H1 (cell line): Measurements from ENCODE around the gene SLC17A3. TPM values are rescaled to one million over a fixed set of nuclear protein-coding genes. Genes with fewer than 3 reads are reported as not detected.

Experiments used
- CTCF ChIA-PET: fragments of 300-600 bp; sonication (Branson Sonifier 250); formaldehyde crosslinking; loops from one replicate; lab custom pipeline; 2021; ENCODE audit not compliant: partially characterized antibody; lab: Charles Lee
- POLR2A ChIA-PET: fragments of 300-600 bp; sonication (Branson Sonifier 250); formaldehyde crosslinking; loops from one replicate; lab custom pipeline; 2021; ENCODE audit warnings: inconsistent platforms; ENCODE audit not compliant: partially characterized antibody; lab: Charles Lee
- DNase-seq, 2 experiments: peaks; one replicate each; pipeline versions ENCODE4 v3.0.0 to v3.0.0-alpha.2; 2010 to 2022; ENCODE audit warnings: low spot score in 2 of 2, low read depth in 1 of 2, mixed read lengths in 1 of 2
- FAIRE-seq: peaks from 2 replicates; lab custom pipeline; 2011; peaks lifted over from hg19 to GRCh38; lab: Jason Lieb, UNC
- H2AFZ ChIP-seq: 2 replicates; pipeline ENCODE4 v1.8.1; 2012; ENCODE audit warnings: low read length, inconsistent platforms
- H2AK5ac ChIP-seq: 2 replicates; pipeline ENCODE4 v1.6.1; 2013; ENCODE audit warnings: low read depth, low read length
- H2BK120ac ChIP-seq: replicated peaks from 2 replicates; pipeline ENCODE3; 2013; ENCODE audit warnings: low read depth, low read length, inconsistent platforms
- H2BK12ac ChIP-seq: 2 replicates; pipeline ENCODE4 v1.6.1; 2013; ENCODE audit warnings: low read depth, low read length
- H2BK15ac ChIP-seq: 2 replicates; pipeline ENCODE4 v1.6.1; 2013; ENCODE audit warnings: low read length
- H2BK20ac ChIP-seq: 2 replicates; pipeline ENCODE4 v1.6.1; 2013; ENCODE audit warnings: low read length
- H2BK5ac ChIP-seq: 2 replicates; pipeline ENCODE4 v1.6.1; 2013; ENCODE audit warnings: low read depth, low read length
- H3K14ac ChIP-seq: 2 replicates; pipeline ENCODE4 v1.6.1; 2013; ENCODE audit warnings: inconsistent platforms; ENCODE audit not compliant: insufficient read length
- H3K18ac ChIP-seq: 2 replicates; pipeline ENCODE4 v1.6.1; 2013; ENCODE audit warnings: low read length; ENCODE audit errors: extremely low read depth
- H3K23ac ChIP-seq: 2 replicates; pipeline ENCODE4 v1.6.1; 2013; ENCODE audit warnings: inconsistent platforms; ENCODE audit not compliant: insufficient read length
- H3K23me2 ChIP-seq: 2 replicates; pipeline ENCODE4 v1.6.1; 2013; ENCODE audit warnings: low read depth, low read length
- H3K27ac ChIP-seq: 2 replicates; pipeline ENCODE4 v1.6.1; 2011; ENCODE audit warnings: low read depth, low read length, inconsistent platforms
- H3K27me3 ChIP-seq, 4 experiments: replicated peaks in 1 of 4; 1 replicate in 1 of 4; 2 replicates in 3 of 4; pipeline versions ENCODE4 v1.6.1 to v1.8.1; 2011 to 2013; ENCODE audit warnings: low read length in 3 of 4, mild to moderate bottlenecking in 3 of 4, inconsistent platforms in 2 of 4, mixed read lengths in 2 of 4, moderate library complexity in 1 of 4; ENCODE audit not compliant: control insufficient read depth in 3 of 4, insufficient read depth in 3 of 4; ENCODE audit errors: extremely low read depth in 1 of 4
- H3K36me3 ChIP-seq, 4 experiments: 2 replicates each; pipeline versions ENCODE4 v1.6.1 to v1.8.1; 2011 to 2013; ENCODE audit warnings: mild to moderate bottlenecking in 4 of 4, low read length in 3 of 4, moderate library complexity in 2 of 4, control low read depth in 1 of 4, inconsistent platforms in 1 of 4; ENCODE audit not compliant: insufficient read depth in 4 of 4, control insufficient read depth in 2 of 4
- H3K4ac ChIP-seq: replicated peaks from 2 replicates; pipeline ENCODE3; 2013; ENCODE audit warnings: low read length, low read depth, mixed read lengths, inconsistent platforms; ENCODE audit not compliant: insufficient read length
- H3K4me1 ChIP-seq, 4 experiments: replicated peaks in 1 of 4; 1 replicate in 1 of 4; 2 replicates in 3 of 4; pipeline versions ENCODE4 v1.6.1 to v1.8.1; 2011 to 2013; ENCODE audit warnings: low read length in 3 of 4, inconsistent platforms in 2 of 4, mixed read lengths in 1 of 4; ENCODE audit not compliant: insufficient read depth in 4 of 4, control insufficient read depth in 3 of 4
- H3K4me2 ChIP-seq, 2 experiments: 2 replicates each; pipeline versions ENCODE4 v1.6.1 to v1.8.1; 2011 to 2013; ENCODE audit warnings: low read depth in 2 of 2, low read length in 2 of 2, control low read depth in 1 of 2, inconsistent platforms in 1 of 2, mild to moderate bottlenecking in 1 of 2; ENCODE audit not compliant: insufficient read depth in 1 of 2
- H3K4me3 ChIP-seq, 4 experiments: fragments of 200-600, 300-600 bp in 1 of 4; sonication (generic), shearing (Covaris generic), sonication (Bioruptor Twin) in 1 of 4; 2 replicates each; pipeline versions ENCODE4 v1.5.1 to v1.8.1; 2011 to 2016; ENCODE audit warnings: low read length in 4 of 4, low read depth in 3 of 4, control low read depth in 2 of 4, inconsistent platforms in 2 of 4, mild to moderate bottlenecking in 2 of 4, mixed read lengths in 1 of 4, moderate library complexity in 1 of 4; ENCODE audit not compliant: insufficient read depth in 2 of 4; ENCODE audit errors: extremely low read depth in 1 of 4
- H3K56ac ChIP-seq: replicated peaks from 2 replicates; pipeline ENCODE3; 2013; ENCODE audit warnings: low read depth, mild to moderate bottlenecking, mixed read lengths, low read length, inconsistent platforms; ENCODE audit not compliant: insufficient read length
- H3K79me1 ChIP-seq: 2 replicates; pipeline ENCODE4 v1.6.1; 2013; ENCODE audit warnings: low read depth, low read length, control low read depth
- H3K79me2 ChIP-seq, 2 experiments: 2 replicates each; pipeline versions ENCODE4 v1.6.1 to v1.8.1; 2012 to 2013; ENCODE audit warnings: low read length in 2 of 2, mild to moderate bottlenecking in 2 of 2, inconsistent platforms in 1 of 2; ENCODE audit not compliant: insufficient read depth in 2 of 2, control insufficient read depth in 1 of 2
- H3K9ac ChIP-seq, 4 experiments: replicated peaks in 1 of 4; 1 replicate in 1 of 4; 2 replicates in 3 of 4; pipeline versions ENCODE4 v1.6.1 to v1.8.1; 2011 to 2013; ENCODE audit warnings: low read depth in 3 of 4, low read length in 3 of 4, control low read depth in 2 of 4, mild to moderate bottlenecking in 2 of 4, moderate library complexity in 2 of 4, inconsistent platforms in 1 of 4; ENCODE audit errors: extremely low read depth in 1 of 4
- H3K9me3 ChIP-seq, 2 experiments: 2 replicates each; pipeline versions ENCODE4 v1.6.1 to v1.8.1; 2012 to 2013; ENCODE audit warnings: mild to moderate bottlenecking in 2 of 2, moderate library complexity in 2 of 2, control low read depth in 1 of 2, inconsistent platforms in 1 of 2, low read depth in 1 of 2, low read length in 1 of 2, mixed read lengths in 1 of 2; ENCODE audit not compliant: insufficient read depth in 2 of 2
- H4K20me1 ChIP-seq, 2 experiments: replicated peaks in 1 of 2; 2 replicates each; pipeline versions ENCODE3 to v1.8.1; 2011 to 2013; ENCODE audit warnings: inconsistent platforms in 2 of 2, low read length in 2 of 2, mild to moderate bottlenecking in 1 of 2; ENCODE audit not compliant: insufficient read depth in 2 of 2, control insufficient read depth in 1 of 2
- H4K5ac ChIP-seq: 2 replicates; pipeline ENCODE4 v1.6.1; 2013; ENCODE audit warnings: low read length, low read depth, mixed read lengths, inconsistent platforms; ENCODE audit not compliant: insufficient read length
- H4K8ac ChIP-seq: 2 replicates; pipeline ENCODE4 v1.8.0; 2013; ENCODE audit warnings: mild to moderate bottlenecking, moderate library complexity, low read length, inconsistent platforms; ENCODE audit not compliant: insufficient read depth; ENCODE audit errors: extremely low read depth
- H4K91ac ChIP-seq: replicated peaks from 2 replicates; pipeline ENCODE3; 2013; ENCODE audit warnings: low read length, mixed read lengths, inconsistent platforms; ENCODE audit not compliant: insufficient read length
- MAFK ChIP-seq: IDR thresholded peaks from 2 replicates; pipeline ENCODE4 v1.6.1; 2012; ENCODE audit warnings: low read depth, mild to moderate bottlenecking, improper control_type of control experiment, low read length
- polyA plus RNA-seq, 7 experiments: library from polyadenylated mRNA; depleted of rRNA in 3 of 7; stranded (reverse) in 5 of 7; unstranded in 2 of 7; fragments of >200 nt in 5 of 7; fragments of 200-250 nt in 2 of 7; gene quantifications; 1 replicate in 5 of 7; 2 replicates in 1 of 7; 4 replicates in 1 of 7; pipeline versions ENCODE4 v1.2.1 to v1.2.3, GENCODE V29; 2011 to 2013; ENCODE audit warnings: missing spikeins in 2 of 7, mixed read lengths in 2 of 7
- total RNA-seq: library from RNA; stranded (reverse); fragmentation: NEBNext Ultra II Directional; extraction: Animal tissue kit (Norgen Biotek cat#: 25700); gene quantifications from 2 replicates; pipeline ENCODE4 v1.2.1, GENCODE V29; 2021

The SLC17A3 gene
- total and polyA plus RNA-seq, 2 of the 8 experiments (the other 6 are each of a cell fraction or from before 2014, with no cell fraction given) = not detected

DNA sequence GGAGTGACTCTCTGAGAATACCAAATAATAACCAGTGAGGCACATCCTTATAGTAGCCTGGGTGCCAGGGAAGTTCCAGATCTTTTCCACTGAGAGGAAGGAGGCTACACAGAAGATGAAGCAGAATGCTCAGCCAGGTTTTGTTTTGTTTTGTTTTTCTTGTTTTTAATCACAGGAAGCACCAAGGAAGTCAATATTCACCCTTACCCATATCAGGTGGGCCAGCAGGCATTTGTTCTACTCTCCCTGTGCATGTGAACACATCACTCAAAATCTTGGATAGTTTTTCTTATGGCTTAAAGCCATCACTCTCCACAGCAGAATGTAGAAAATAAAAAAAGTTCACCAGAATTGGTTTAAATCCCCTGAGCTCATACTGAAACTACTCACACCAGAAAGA lies 52.7 kb downstream of the SLC17A3 start:
- H3K4ac ChIP-seq = no peak overlapping the region
- no peak overlapping the region for H3K23ac ChIP-seq
- ChIA-PET CTCF (no interaction called here), POLR2A (no interaction called here)
- no peak overlapping the region for H4K5ac ChIP-seq
- H2BK12ac ChIP-seq = no peak overlapping the region
- H3K79me1 ChIP-seq = no peaks in the 10 kb centered on the region
- no peaks in the 10 kb centered on the region for H3K79me2 ChIP-seq
- H4K20me1 ChIP-seq = no peaks in the 10 kb centered on the region
- H3K27ac ChIP-seq = no peak overlapping the region
- H2AK5ac ChIP-seq = no peak overlapping the region
- no peak overlapping the region for H2BK120ac ChIP-seq
- H3K23me2 ChIP-seq = no peaks in the 10 kb centered on the region
- no peak overlapping the region for H3K9ac ChIP-seq
- FAIRE-seq (no peak), DNase-seq (no peak)
- H2AFZ ChIP-seq = no peak overlapping the region
- H3K4me3 ChIP-seq = no peak overlapping the region
- no peaks in the 10 kb centered on the region for H3K9me3 ChIP-seq
- H2BK20ac ChIP-seq = no peak overlapping the region
- H4K8ac ChIP-seq = no peak overlapping the region
- H3K14ac ChIP-seq = no peak overlapping the region
- no peak overlapping the region for H3K56ac ChIP-seq
- no peaks in the 10 kb centered on the region for H3K36me3 ChIP-seq
- H3K18ac ChIP-seq = no peak overlapping the region
- peaks cover 0 to 3% (median under 1%) of the 10 kb centered on the region in 4 experiments; a peak in 4 of 7 replicates for H3K4me1 ChIP-seq
- H3K27me3 ChIP-seq = no peaks in the 10 kb centered on the region
- no peak overlapping the region for H3K4me2 ChIP-seq
- H2BK15ac ChIP-seq = no peak overlapping the region
- H4K91ac ChIP-seq = no peak overlapping the region
- no peak overlapping the region for H2BK5ac ChIP-seq
- TF ChIP-seq MAFK = no peak
